OCI-LY3 (cell line): ENCODE data around the gene COA8.

Experiments used
- CTCF ChIP-seq: fragments of 200-600, 300-600 bp; sonication (generic); IDR thresholded peaks from 2 replicates; pipeline ENCODE4 v1.5.1; 2014; ENCODE audit warnings: antibody characterized with exemption, low read length, low read depth
- EZH2phosphoT487 ChIP-seq: fragments of 200-600 bp; shearing (Covaris generic); IDR thresholded peaks from 2 replicates; pipeline ENCODE4 v1.6.1; 2018; ENCODE audit warnings: antibody characterized with exemption, mixed run types, low read depth

DNA sequence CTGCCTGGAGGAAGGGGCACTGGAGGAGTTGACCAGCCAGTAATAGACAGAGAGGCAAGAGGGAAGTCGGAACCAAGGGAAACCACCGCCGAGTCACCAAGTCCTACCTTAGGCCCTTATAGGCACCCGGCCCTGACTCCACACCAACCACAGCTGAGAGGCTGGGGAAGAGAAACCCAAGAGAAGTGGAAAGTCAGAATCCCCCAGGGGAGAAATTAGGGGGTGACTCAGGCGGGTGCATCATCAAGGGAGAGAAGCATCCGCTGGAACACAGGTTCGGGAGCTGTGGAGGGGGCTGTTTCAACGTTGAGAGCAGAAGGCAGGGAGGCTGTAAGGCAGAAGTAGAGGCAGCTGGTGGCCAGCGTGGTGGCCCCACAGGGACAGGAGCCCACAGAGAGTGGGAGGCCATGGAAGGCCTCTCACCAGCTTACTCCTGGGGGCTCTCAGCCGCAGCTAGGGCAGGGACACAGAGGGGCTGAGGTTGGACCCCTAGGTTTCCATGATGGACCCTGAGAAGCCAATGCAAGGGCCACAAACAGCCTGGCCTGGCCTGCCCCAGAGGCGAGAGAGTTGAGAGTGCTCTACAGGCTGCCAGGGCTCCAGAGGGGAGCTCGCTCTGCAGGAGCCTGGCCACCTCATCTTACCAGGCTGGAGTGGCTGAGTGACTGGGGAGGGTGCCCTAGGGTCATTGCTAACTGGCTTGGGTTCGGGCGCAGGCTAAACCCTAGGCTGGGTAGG lies 35.2 kb upstream of the COA8 start:
- no peak for TF ChIP-seq CTCF
- no peak for TF ChIP-seq EZH2phosphoT487
